GM12873 (cell line): ENCODE measurements around the gene DIDO1.

ENCODE experiments used
- CTCF ChIP-seq: IDR thresholded peaks from 2 replicates; pipeline ENCODE4 v1.5.1; 2012; ENCODE audit warnings: low read depth, mild to moderate bottlenecking, moderate library complexity, low read length, control low read depth; ENCODE audit not compliant: insufficient read depth; ENCODE audit errors: missing control alignments

DIDO1 gene

GRCh38 chr20:62830821-62831220 lies 95.5 kb downstream of the DIDO1 start:
- no peak for TF ChIP-seq CTCF

- no peak for TF ChIP-seq CTCF
Observed at GRCh38 chr20:62830251-62830650, 96.1 kb downstream of the DIDO1 start.

- no peak for TF ChIP-seq CTCF
Observed at GRCh38 chr20:62829231-62830230, 96.8 kb downstream of the DIDO1 start.

GRCh38 chr20:62828511-62829230 lies 97.6 kb downstream of the DIDO1 start:
- TF ChIP-seq CTCF: no peak

GRCh38 chr20:62828051-62828450 lies 98.3 kb downstream of the DIDO1 start:
- no peak for TF ChIP-seq CTCF
